ENCODE measurements around the gene NIPAL4. TPM values are rescaled to one million over a fixed set of nuclear protein-coding genes. Genes with fewer than 3 reads are reported as not detected.

Gene NIPAL4
- polyA plus RNA-seq, 1 donor from 2014 or later = not detected

DNA sequence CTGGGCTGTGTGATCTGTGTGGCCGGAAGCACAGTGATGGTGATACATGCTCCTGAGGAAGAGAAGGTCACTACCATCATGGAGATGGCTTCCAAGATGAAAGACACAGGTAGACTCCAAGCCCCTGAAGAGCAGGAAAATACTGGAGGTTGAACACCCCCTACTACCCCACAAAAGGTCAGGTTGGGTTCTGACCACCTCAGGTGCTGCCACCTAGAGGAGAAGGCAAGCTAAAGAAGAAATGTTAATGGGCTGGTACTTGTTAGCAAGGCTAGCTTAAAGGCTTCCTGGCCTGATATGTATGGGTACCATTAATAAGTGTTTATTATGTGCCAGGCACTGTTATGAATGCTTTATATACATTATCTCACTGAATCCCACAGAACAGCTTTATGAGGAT is 11.7 kb downstream of the NIPAL4 start:
- TF ChIP-seq MXI1 (conservative IDR thresholded peaks at IDR 0.05; ENCODE audit: poor library complexity, severe bottlenecking) (no peak), EP300 (conservative IDR thresholded peaks at IDR 0.05; ENCODE audit: poor library complexity, severe bottlenecking) (no peak), RAD21 (conservative IDR thresholded peaks at IDR 0.05) (no peak), EZH2 (IDR thresholded peaks at IDR 0.05; ENCODE audit: borderline replicate concordance, insufficient read depth, low read length, poor library complexity, severe bottlenecking) (no peak), SMC3 (conservative IDR thresholded peaks at IDR 0.05; ENCODE audit: poor library complexity) (no peak), POLR2AphosphoS5 (IDR thresholded peaks at IDR 0.05) (no peak), TAF1 (IDR thresholded peaks at IDR 0.05; ENCODE audit: low read depth) (no peak)
- TF ChIP-seq, protein P1, sequence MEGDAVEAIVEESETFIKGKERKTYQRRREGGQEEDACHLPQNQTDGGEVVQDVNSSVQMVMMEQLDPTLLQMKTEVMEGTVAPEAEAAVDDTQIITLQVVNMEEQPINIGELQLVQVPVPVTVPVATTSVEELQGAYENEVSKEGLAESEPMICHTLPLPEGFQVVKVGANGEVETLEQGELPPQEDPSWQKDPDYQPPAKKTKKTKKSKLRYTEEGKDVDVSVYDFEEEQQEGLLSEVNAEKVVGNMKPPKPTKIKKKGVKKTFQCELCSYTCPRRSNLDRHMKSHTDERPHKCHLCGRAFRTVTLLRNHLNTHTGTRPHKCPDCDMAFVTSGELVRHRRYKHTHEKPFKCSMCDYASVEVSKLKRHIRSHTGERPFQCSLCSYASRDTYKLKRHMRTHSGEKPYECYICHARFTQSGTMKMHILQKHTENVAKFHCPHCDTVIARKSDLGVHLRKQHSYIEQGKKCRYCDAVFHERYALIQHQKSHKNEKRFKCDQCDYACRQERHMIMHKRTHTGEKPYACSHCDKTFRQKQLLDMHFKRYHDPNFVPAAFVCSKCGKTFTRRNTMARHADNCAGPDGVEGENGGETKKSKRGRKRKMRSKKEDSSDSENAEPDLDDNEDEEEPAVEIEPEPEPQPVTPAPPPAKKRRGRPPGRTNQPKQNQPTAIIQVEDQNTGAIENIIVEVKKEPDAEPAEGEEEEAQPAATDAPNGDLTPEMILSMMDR (IDR thresholded peaks at IDR 0.05; ENCODE audit: poor library complexity, severe bottlenecking) = no peak
- TF ChIP-seq, protein P2, sequence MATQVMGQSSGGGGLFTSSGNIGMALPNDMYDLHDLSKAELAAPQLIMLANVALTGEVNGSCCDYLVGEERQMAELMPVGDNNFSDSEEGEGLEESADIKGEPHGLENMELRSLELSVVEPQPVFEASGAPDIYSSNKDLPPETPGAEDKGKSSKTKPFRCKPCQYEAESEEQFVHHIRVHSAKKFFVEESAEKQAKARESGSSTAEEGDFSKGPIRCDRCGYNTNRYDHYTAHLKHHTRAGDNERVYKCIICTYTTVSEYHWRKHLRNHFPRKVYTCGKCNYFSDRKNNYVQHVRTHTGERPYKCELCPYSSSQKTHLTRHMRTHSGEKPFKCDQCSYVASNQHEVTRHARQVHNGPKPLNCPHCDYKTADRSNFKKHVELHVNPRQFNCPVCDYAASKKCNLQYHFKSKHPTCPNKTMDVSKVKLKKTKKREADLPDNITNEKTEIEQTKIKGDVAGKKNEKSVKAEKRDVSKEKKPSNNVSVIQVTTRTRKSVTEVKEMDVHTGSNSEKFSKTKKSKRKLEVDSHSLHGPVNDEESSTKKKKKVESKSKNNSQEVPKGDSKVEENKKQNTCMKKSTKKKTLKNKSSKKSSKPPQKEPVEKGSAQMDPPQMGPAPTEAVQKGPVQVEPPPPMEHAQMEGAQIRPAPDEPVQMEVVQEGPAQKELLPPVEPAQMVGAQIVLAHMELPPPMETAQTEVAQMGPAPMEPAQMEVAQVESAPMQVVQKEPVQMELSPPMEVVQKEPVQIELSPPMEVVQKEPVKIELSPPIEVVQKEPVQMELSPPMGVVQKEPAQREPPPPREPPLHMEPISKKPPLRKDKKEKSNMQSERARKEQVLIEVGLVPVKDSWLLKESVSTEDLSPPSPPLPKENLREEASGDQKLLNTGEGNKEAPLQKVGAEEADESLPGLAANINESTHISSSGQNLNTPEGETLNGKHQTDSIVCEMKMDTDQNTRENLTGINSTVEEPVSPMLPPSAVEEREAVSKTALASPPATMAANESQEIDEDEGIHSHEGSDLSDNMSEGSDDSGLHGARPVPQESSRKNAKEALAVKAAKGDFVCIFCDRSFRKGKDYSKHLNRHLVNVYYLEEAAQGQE (IDR thresholded peaks at IDR 0.05; ENCODE audit: borderline replicate concordance) = no peak
- Histone ChIP-seq H3F3A (ENCODE audit: insufficient read depth, low read length, poor library complexity, severe bottlenecking) (no peaks in the 10 kb centered on the region), H3K4me2 (ENCODE audit: low read length) (no peak overlapping the region), H3K4me3 (ENCODE audit: low read length) (no peak overlapping the region), H3K9me2 (ENCODE audit: insufficient read depth, low read length) (no peaks in the 10 kb centered on the region), H4K20me1 (ENCODE audit: insufficient read depth) (no peaks in the 10 kb centered on the region), H3K9me3 (ENCODE audit: low read length) (no peaks in the 10 kb centered on the region), H3K27me3 (ENCODE audit: insufficient read depth, low read depth, low read length) (no peaks in the 10 kb centered on the region), H3K79me2 (replicated peaks; ENCODE audit: insufficient read depth, low read length) (no peaks in the 10 kb centered on the region), H2AFZ (ENCODE audit: low read depth, low read length) (no peak overlapping the region), H3K27ac (ENCODE audit: low read length) (no peak overlapping the region), H3K9ac (ENCODE audit: low read length) (no peak overlapping the region), H3K36me3 (ENCODE audit: insufficient read depth, low read length) (peaks cover 11% of the 10 kb centered on the region)

DNA sequence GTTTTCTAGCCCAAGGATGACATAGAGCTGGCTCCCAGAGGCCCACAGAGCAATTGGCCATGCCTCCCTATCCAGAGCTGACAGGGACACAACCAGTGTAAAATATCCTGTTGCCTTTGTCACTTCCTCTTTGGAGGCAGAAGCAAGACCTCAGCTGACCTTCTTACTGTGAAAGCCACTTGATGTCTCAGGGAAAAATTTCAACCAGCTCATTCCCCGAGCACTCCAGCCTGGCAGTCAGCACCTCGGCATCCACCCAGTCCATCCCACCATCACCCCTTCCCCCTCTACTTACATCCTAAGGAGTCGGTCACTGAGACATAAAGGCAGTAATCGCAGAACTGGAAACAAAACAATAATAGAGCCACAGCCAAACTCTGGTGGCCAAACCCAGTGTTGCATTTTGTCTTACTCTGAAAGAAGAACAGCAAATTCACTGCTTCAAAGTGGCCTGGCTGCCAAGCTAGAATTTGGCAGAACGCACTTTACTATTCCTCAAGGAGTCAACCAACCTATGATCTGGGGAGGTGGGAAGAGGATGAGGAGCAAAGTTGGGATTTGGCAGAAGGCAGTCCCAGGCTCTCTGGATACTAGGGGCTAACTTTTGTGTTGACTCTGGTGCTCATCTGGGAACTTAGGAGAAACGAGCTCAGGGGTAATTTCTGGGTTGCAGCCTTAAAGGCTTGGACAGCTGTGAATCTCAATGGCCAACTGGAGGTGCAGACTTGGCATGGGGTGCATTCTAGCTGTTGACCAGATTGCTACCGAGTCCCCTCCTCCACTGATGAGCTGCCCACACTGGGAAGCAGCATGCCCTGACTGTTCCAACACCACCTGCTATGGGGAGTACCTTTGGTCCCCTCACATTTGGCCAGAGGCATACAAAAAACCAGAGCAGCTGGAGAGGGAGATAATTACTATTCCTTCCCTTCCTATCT is 13.6 kb downstream of the NIPAL4 start:
- Histone ChIP-seq H3K9me2 (ENCODE audit: insufficient read depth, low read length) (no peaks in the 10 kb centered on the region), H3K9ac (ENCODE audit: low read length) (no peak overlapping the region), H3K9me3 (ENCODE audit: low read length) (no peaks in the 10 kb centered on the region), H3K27ac (ENCODE audit: low read length) (no peak overlapping the region), H3F3A (ENCODE audit: insufficient read depth, low read length, poor library complexity, severe bottlenecking) (no peaks in the 10 kb centered on the region), H3K4me2 (ENCODE audit: low read length) (no peak overlapping the region), H3K27me3 (ENCODE audit: insufficient read depth, low read depth, low read length) (no peaks in the 10 kb centered on the region), H4K20me1 (ENCODE audit: insufficient read depth) (no peaks in the 10 kb centered on the region), H3K4me3 (ENCODE audit: low read length) (no peak overlapping the region), H2AFZ (ENCODE audit: low read depth, low read length) (no peak overlapping the region), H3K36me3 (ENCODE audit: insufficient read depth, low read length) (peaks cover 11% of the 10 kb centered on the region), H3K79me2 (replicated peaks; ENCODE audit: insufficient read depth, low read length) (no peaks in the 10 kb centered on the region)
- TF ChIP-seq MXI1 (conservative IDR thresholded peaks at IDR 0.05; ENCODE audit: poor library complexity, severe bottlenecking) = no peak
- TF ChIP-seq TAF1 (IDR thresholded peaks at IDR 0.05; ENCODE audit: low read depth) = no peak
- no peak for TF ChIP-seq EZH2 (IDR thresholded peaks at IDR 0.05; ENCODE audit: borderline replicate concordance, insufficient read depth, low read length, poor library complexity, severe bottlenecking)
- TF ChIP-seq RAD21 (conservative IDR thresholded peaks at IDR 0.05) = no peak
- TF ChIP-seq, protein P1 (IDR thresholded peaks at IDR 0.05; ENCODE audit: poor library complexity, severe bottlenecking) = no peak
- TF ChIP-seq, protein P2 (IDR thresholded peaks at IDR 0.05; ENCODE audit: borderline replicate concordance) = no peak
- TF ChIP-seq SMC3 (conservative IDR thresholded peaks at IDR 0.05; ENCODE audit: poor library complexity) = no peak
